ENCODE measurements around the gene CACNA2D2.

DNA sequence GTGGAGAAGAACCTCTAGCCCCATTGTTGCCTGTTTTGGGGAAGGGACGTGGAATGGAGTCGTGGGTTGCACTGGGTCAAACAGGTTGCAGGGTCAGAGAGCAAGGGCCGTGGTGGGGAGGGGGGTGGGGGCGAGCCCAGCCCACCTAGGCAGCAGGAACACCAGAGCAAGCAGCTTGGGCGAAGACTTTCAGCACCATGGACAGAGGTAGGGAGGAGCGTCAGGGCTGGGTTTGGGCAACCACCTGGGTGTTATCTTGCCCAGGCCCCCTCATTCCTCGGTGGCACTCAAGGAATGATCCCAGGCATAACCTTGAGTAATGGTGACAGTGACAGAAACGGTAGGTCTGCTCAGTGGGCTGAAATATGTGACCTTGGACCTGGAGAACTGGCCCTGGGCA is 98.2 kb downstream of the CACNA2D2 start:
- TF ChIP-seq, protein P1, sequence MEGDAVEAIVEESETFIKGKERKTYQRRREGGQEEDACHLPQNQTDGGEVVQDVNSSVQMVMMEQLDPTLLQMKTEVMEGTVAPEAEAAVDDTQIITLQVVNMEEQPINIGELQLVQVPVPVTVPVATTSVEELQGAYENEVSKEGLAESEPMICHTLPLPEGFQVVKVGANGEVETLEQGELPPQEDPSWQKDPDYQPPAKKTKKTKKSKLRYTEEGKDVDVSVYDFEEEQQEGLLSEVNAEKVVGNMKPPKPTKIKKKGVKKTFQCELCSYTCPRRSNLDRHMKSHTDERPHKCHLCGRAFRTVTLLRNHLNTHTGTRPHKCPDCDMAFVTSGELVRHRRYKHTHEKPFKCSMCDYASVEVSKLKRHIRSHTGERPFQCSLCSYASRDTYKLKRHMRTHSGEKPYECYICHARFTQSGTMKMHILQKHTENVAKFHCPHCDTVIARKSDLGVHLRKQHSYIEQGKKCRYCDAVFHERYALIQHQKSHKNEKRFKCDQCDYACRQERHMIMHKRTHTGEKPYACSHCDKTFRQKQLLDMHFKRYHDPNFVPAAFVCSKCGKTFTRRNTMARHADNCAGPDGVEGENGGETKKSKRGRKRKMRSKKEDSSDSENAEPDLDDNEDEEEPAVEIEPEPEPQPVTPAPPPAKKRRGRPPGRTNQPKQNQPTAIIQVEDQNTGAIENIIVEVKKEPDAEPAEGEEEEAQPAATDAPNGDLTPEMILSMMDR (IDR thresholded peaks at IDR 0.05): no peak
- no peak for TF ChIP-seq POLR2A (IDR thresholded peaks at IDR 0.05)

Data from lower leg skin (tissue), 3 donors.